Breast epithelium (tissue), 3 donors: Measurements from ENCODE around the gene SLC2A13.

ENCODE experiments used
- POLR2A ChIP-seq: fragments of 450-650 bp; IDR thresholded peaks from one replicate; pipeline ENCODE4 v1.6.1; 2016; ENCODE audit warnings: antibody characterized with exemption, mild to moderate bottlenecking, moderate library complexity
- TF ChIP-seq, protein P1 (sequence below), 3 donors: fragments of 450-650 bp; IDR thresholded peaks; one replicate each; pipeline ENCODE4 v1.5.1; 2016 to 2017; ENCODE audit warnings: antibody characterized with exemption in 3 of 3, mild to moderate bottlenecking in 3 of 3, moderate library complexity in 3 of 3

DNA sequence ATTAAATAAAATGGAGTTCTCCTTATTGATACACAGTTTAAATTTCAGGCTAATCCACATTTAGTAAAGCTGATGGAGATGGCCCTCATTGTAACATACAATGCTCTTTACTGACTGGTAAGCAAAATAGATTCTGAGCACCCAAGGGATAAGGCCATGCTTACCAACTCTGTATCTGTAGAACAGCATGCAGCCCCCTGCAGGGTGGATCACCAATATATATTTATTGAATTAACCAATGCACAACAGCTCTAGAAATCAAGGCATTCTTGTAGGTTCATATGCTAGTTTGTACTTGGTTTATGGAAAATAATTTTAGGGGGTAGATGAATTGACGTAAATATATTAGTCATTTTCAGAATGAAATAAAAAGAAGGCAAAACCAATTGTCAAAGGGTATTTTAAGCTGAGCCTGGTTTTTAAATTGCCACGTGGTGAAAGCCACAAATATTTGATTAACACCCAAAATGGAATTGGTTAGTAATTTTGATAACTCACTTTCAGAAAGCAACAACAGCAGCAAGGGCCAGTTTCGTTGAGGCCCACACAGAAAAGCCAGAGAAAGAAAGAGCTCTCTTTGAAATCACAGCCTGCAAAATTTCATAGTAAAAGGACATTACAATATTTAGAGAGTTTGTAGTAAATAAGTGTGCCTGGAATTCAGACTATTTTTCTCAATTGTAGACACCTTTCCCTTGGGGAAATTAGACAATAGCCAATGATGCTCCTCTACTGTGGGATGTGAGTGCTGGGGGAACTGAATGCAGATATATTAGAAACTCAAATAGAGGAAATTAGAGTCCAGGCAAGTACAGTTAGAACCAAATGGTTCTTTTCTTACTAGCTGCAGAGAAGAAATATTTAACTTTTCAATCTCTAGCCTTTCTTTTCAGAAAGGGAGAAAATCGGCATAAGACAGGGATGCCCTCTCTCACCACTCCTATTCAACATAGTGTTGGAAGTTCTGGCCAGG lies 270.1 kb downstream of the SLC2A13 start:
- TF ChIP-seq, protein P1, sequence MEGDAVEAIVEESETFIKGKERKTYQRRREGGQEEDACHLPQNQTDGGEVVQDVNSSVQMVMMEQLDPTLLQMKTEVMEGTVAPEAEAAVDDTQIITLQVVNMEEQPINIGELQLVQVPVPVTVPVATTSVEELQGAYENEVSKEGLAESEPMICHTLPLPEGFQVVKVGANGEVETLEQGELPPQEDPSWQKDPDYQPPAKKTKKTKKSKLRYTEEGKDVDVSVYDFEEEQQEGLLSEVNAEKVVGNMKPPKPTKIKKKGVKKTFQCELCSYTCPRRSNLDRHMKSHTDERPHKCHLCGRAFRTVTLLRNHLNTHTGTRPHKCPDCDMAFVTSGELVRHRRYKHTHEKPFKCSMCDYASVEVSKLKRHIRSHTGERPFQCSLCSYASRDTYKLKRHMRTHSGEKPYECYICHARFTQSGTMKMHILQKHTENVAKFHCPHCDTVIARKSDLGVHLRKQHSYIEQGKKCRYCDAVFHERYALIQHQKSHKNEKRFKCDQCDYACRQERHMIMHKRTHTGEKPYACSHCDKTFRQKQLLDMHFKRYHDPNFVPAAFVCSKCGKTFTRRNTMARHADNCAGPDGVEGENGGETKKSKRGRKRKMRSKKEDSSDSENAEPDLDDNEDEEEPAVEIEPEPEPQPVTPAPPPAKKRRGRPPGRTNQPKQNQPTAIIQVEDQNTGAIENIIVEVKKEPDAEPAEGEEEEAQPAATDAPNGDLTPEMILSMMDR (IDR thresholded peaks at IDR 0.05), result no peak
- no peak for TF ChIP-seq POLR2A
